ENCODE results near the gene IQGAP2. TPM values are rescaled to one million over a fixed set of nuclear protein-coding genes. Genes with fewer than 3 reads are reported as not detected.

The IQGAP2 gene
- total RNA-seq, 1 experiment from 2014 or later = not detected

GRCh38 chr5:76585783-76586217, 182.7 kb downstream of the IQGAP2 start:
- Histone ChIP-seq H3K36me3 (ENCODE audit: low read depth, low read length) (no peaks in the 10 kb centered on the region), H4K20me1 (ENCODE audit: low read length) (no peaks in the 10 kb centered on the region), H3K79me2 (ENCODE audit: low read length) (no peaks in the 10 kb centered on the region), H3K4me3 (ENCODE audit: low read length) (no peak overlapping the region), H3K27me3 (ENCODE audit: low read length) (0 out of 2 replicates have a peak, but pooled peaks cover 11% of the 10 kb centered on the region), H3F3A (ENCODE audit: low read length, unreplicated experiment) (no peaks in the 10 kb centered on the region), H3K27ac (ENCODE audit: low read length) (no peak overlapping the region), H2AFZ (ENCODE audit: low read length) (no peak overlapping the region), H3K9ac (ENCODE audit: low read length) (no peak overlapping the region), H3K9me2 (replicated peaks; ENCODE audit: low read length) (no peaks in the 10 kb centered on the region), H3K9me3 (ENCODE audit: low read length) (no peaks in the 10 kb centered on the region), H3K4me1 (ENCODE audit: insufficient read depth, low read length) (peaks cover 11% of the 10 kb centered on the region; the same call in 1 of the 2 replicates), H3K4me2 (ENCODE audit: low read length) (no peak overlapping the region)
- no peak for DNase-seq
- ChIA-PET POLR2A (ENCODE audit: unreplicated experiment) (no interaction called here), CTCF (no interaction called here)
- intact Hi-C loops (cut with micrococcal nuclease) = no loop called here
- TF ChIP-seq CTCF (conservative IDR thresholded peaks at IDR 0.05; ENCODE audit: low read depth, low read length) = no peak
- no peak for TF ChIP-seq EZH2phosphoT487 (IDR thresholded peaks at IDR 0.05; ENCODE audit: borderline replicate concordance, low read length)
- no peak for TF ChIP-seq EZH2 (IDR thresholded peaks at IDR 0.05; ENCODE audit: low read length, unreplicated experiment)
- ATAC-seq = no peak
- no TSS peak for BruUV-seq (replicated peaks)

- POLR2A ChIA-PET (ENCODE audit: unreplicated experiment) = no interaction called here
- no peak overlapping the region for H3K9ac ChIP-seq (ENCODE audit: low read length)
- no peaks in the 10 kb centered on the region for H3K9me2 ChIP-seq (replicated peaks; ENCODE audit: low read length)
- no TSS peak for BruUV-seq (replicated peaks)
- peaks cover 17% of the 10 kb centered on the region; the same call in 1 of the 2 replicates for H3K27me3 ChIP-seq (ENCODE audit: low read length)
- no peak overlapping the region for H2AFZ ChIP-seq (ENCODE audit: low read length)
- intact Hi-C loops (cut with micrococcal nuclease) = no loop called here
- no peaks in the 10 kb centered on the region for H3K36me3 ChIP-seq (ENCODE audit: low read depth, low read length)
- no peak overlapping the region for H3K4me2 ChIP-seq (ENCODE audit: low read length)
- ATAC-seq (no peak), DNase-seq (no peak)
- no peaks in the 10 kb centered on the region for H3K79me2 ChIP-seq (ENCODE audit: low read length)
- CTCF ChIA-PET = no interaction called here
- no peak overlapping the region for H3K4me3 ChIP-seq (ENCODE audit: low read length)
- TF ChIP-seq EZH2 (IDR thresholded peaks at IDR 0.05; ENCODE audit: low read length, unreplicated experiment) (no peak), CTCF (conservative IDR thresholded peaks at IDR 0.05; ENCODE audit: low read depth, low read length) (no peak), EZH2phosphoT487 (IDR thresholded peaks at IDR 0.05; ENCODE audit: borderline replicate concordance, low read length) (no peak)
- no peak overlapping the region for H3K27ac ChIP-seq (ENCODE audit: low read length)
- no peaks in the 10 kb centered on the region for H4K20me1 ChIP-seq (ENCODE audit: low read length)
- no peaks in the 10 kb centered on the region for H3F3A ChIP-seq (ENCODE audit: low read length, unreplicated experiment)
- H3K4me1 ChIP-seq (ENCODE audit: insufficient read depth, low read length) = peaks cover 11% of the 10 kb centered on the region; the same call in 1 of the 2 replicates
- H3K9me3 ChIP-seq (ENCODE audit: low read length) = no peaks in the 10 kb centered on the region
Measured at GRCh38 chr5:76586531-76586930, 183.4 kb downstream of the IQGAP2 start.

- Histone ChIP-seq H3K9me3 (ENCODE audit: low read length) (no peaks in the 10 kb centered on the region), H3K27me3 (ENCODE audit: low read length) (peaks cover 34% of the 10 kb centered on the region), H3K27ac (ENCODE audit: low read length) (no peak overlapping the region), H4K20me1 (ENCODE audit: low read length) (no peaks in the 10 kb centered on the region), H3K4me2 (ENCODE audit: low read length) (no peak overlapping the region), H3K4me3 (ENCODE audit: low read length) (no peak overlapping the region), H3K9ac (ENCODE audit: low read length) (no peak overlapping the region), H3F3A (ENCODE audit: low read length, unreplicated experiment) (no peaks in the 10 kb centered on the region), H3K4me1 (ENCODE audit: insufficient read depth, low read length) (no peaks in the 10 kb centered on the region), H2AFZ (ENCODE audit: low read length) (no peak overlapping the region), H3K79me2 (ENCODE audit: low read length) (no peaks in the 10 kb centered on the region), H3K36me3 (ENCODE audit: low read depth, low read length) (no peaks in the 10 kb centered on the region), H3K9me2 (replicated peaks; ENCODE audit: low read length) (no peaks in the 10 kb centered on the region)
- CTCF ChIA-PET = no interaction called here
- intact Hi-C loops (cut with micrococcal nuclease) = no loop called here
- DNase-seq (no peak), ATAC-seq (no peak)
- POLR2A ChIA-PET (ENCODE audit: unreplicated experiment) = no interaction called here
- TF ChIP-seq EZH2phosphoT487 (IDR thresholded peaks at IDR 0.05; ENCODE audit: borderline replicate concordance, low read length) (no peak), EZH2 (IDR thresholded peaks at IDR 0.05; ENCODE audit: low read length, unreplicated experiment) (no peak), CTCF (conservative IDR thresholded peaks at IDR 0.05; ENCODE audit: low read depth, low read length) (no peak)
- no TSS peak for BruUV-seq (replicated peaks)
Measured at GRCh38 chr5:76590027-76590426, 186.9 kb downstream of the IQGAP2 start.

Data from PC-3 (cell line).